Neuronal stem cell (in vitro differentiated cells): ENCODE measurements around the gene ALDH3A1.

Source experiments
- DNase-seq: peaks from one replicate; pipeline ENCODE4 v3.0.0-alpha.2; 2013; ENCODE audit warnings: low spot score
- H2AFZ ChIP-seq: one replicate; pipeline ENCODE4 v1.6.1; 2013; ENCODE audit warnings: mild to moderate bottlenecking, low read length, inconsistent platforms
- H2AK5ac ChIP-seq: 2 replicates; pipeline ENCODE4 v1.6.1; 2013; ENCODE audit warnings: low read depth, mild to moderate bottlenecking, inconsistent platforms, low read length, moderate library complexity, mixed read lengths
- H2BK120ac ChIP-seq: 2 replicates; pipeline ENCODE4 v1.6.1; 2013; ENCODE audit warnings: low read depth, mild to moderate bottlenecking, inconsistent platforms, low read length, moderate library complexity, mixed read lengths
- H2BK12ac ChIP-seq: one replicate; pipeline ENCODE4 v1.6.1; 2013; ENCODE audit warnings: low read length, inconsistent platforms
- H2BK15ac ChIP-seq: 2 replicates; pipeline ENCODE4 v1.6.1; 2013; ENCODE audit warnings: mild to moderate bottlenecking, low read length, inconsistent platforms, mixed read lengths
- H2BK5ac ChIP-seq: one replicate; pipeline ENCODE4 v1.6.1; 2013; ENCODE audit warnings: inconsistent platforms, mild to moderate bottlenecking, low read length, moderate library complexity
- H3K14ac ChIP-seq: one replicate; pipeline ENCODE4 v1.6.1; 2013; ENCODE audit warnings: low read length, inconsistent platforms
- H3K18ac ChIP-seq: 2 replicates; pipeline ENCODE4 v1.6.1; 2013; ENCODE audit warnings: low read length, inconsistent platforms
- H3K23ac ChIP-seq: 2 replicates; pipeline ENCODE4 v1.6.1; 2013; ENCODE audit warnings: low read depth, mild to moderate bottlenecking, mixed read lengths, low read length, inconsistent platforms; ENCODE audit not compliant: poor library complexity
- H3K27ac ChIP-seq: replicated peaks from 3 replicates; pipeline ENCODE4 v1.5.1; 2013; ENCODE audit warnings: low read length, inconsistent platforms
- H3K27me3 ChIP-seq, 3 experiments: 2 replicates each; pipeline ENCODE4 v1.6.1; 2013; ENCODE audit warnings: low read length in 3 of 3, mild to moderate bottlenecking in 2 of 3, inconsistent platforms in 1 of 3, low read depth in 1 of 3, mixed read lengths in 1 of 3, moderate library complexity in 1 of 3; ENCODE audit not compliant: control insufficient read depth in 3 of 3, insufficient read depth in 3 of 3
- H3K36me3 ChIP-seq, 2 donors: replicated peaks in 1 of 2; 2 replicates each; pipeline ENCODE4 v1.6.1; 2013; ENCODE audit warnings: low read length in 2 of 2; ENCODE audit not compliant: control insufficient read depth in 2 of 2, insufficient read depth in 2 of 2
- H3K4ac ChIP-seq: 2 replicates; pipeline ENCODE4 v1.6.1; 2013; ENCODE audit warnings: inconsistent platforms, mild to moderate bottlenecking, low read length, moderate library complexity
- H3K4me1 ChIP-seq, 2 donors: 1 replicate in 1 of 2; 2 replicates in 1 of 2; pipeline ENCODE4 v1.6.1; 2013; ENCODE audit warnings: low read length in 2 of 2, low read depth in 1 of 2; ENCODE audit not compliant: control insufficient read depth in 2 of 2, insufficient read depth in 1 of 2
- H3K4me2 ChIP-seq: one replicate; pipeline ENCODE4 v1.6.1; 2013; ENCODE audit warnings: mild to moderate bottlenecking, low read length, inconsistent platforms; ENCODE audit not compliant: insufficient read depth, poor library complexity, severe bottlenecking
- H3K4me3 ChIP-seq, 2 donors: 2 replicates each; pipeline ENCODE4 v1.5.1; 2013; ENCODE audit warnings: low read length in 2 of 2, mild to moderate bottlenecking in 2 of 2, inconsistent platforms in 1 of 2, moderate library complexity in 1 of 2
- H3K79me1 ChIP-seq: one replicate; pipeline ENCODE4 v1.6.1; 2013; ENCODE audit warnings: low read depth, mild to moderate bottlenecking, inconsistent platforms, low read length, moderate library complexity
- H3K9ac ChIP-seq: one replicate; pipeline ENCODE4 v1.6.1; 2013; ENCODE audit warnings: mild to moderate bottlenecking, low read depth, low read length, inconsistent platforms; ENCODE audit not compliant: poor library complexity
- H3K9me3 ChIP-seq, 2 donors: replicated peaks in 1 of 2; 2 replicates each; pipeline versions ENCODE3 to v1.6.1; 2013; ENCODE audit warnings: low read length in 2 of 2, mild to moderate bottlenecking in 2 of 2, inconsistent platforms in 1 of 2, low read depth in 1 of 2, mixed read lengths in 1 of 2, moderate library complexity in 1 of 2; ENCODE audit not compliant: control insufficient read depth in 2 of 2, insufficient read depth in 1 of 2
- H4K8ac ChIP-seq: one replicate; pipeline ENCODE4 v1.6.1; 2013; ENCODE audit warnings: low read depth, mild to moderate bottlenecking, inconsistent platforms, low read length, moderate library complexity
- H4K91ac ChIP-seq: one replicate; pipeline ENCODE4 v1.6.1; 2013; ENCODE audit warnings: low read length, low read depth, mild to moderate bottlenecking, inconsistent platforms; ENCODE audit not compliant: poor library complexity
- WGBS, 2 donors: extraction: QIAGEN DNeasy Blood & Tissue Kit; methylation state at CpG; one replicate each; pipeline ENCODE4 v1.1.7; 2013; ENCODE audit warnings: missing lambda C conversion rate in 2 of 2, mixed read lengths in 1 of 2; ENCODE audit not compliant: insufficient read length in 2 of 2, insufficient replicate concordance in 1 of 2; ENCODE audit errors: extremely low coverage in 2 of 2; 5-methylcytosine and 5-hydroxymethylcytosine counted together

The ALDH3A1 gene

DNA sequence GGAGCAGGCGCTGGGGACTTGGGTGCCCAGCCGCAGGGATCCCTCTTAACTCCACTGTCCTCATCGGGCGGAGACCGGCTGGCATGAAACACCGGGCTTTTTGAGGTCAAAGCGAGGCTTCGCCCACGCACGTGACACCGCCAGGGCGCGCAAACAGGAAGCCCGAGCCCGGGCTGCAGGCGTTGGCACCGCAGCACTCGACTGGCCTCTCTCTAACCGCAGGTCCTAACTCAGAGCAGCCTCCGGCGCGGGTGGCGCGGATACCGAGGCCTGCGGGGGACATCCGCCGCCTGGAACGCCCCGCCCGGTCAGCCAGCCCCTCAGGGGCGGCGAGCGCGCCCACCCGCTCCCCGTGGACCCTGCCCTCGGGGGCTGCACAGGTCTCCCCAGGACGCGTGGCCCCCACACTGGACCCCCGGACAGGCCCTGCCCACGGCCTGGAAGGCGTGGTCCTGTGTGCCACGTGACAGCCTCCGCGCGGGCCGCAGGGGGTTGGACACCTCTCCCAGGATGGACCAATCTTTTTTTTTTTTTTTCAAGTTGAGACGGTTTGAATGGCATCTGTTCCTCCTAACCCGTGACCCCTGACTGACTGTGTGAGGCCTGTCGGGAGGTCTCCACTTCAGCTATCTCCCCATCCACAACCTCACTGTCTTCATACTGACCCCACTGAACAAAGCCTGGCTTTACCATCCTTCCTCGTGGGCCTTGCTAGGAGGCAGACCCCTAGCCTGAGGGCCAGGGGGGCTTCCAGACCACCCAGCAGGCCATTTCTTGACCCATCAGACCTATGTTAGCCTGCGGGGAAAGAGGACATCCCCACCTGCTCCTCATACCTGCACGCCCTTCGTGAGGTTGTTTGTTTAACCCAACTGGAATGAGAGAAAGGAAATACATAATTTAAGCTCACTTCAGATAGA is 23.3 kb downstream of the ALDH3A1 start:
- Histone ChIP-seq H4K91ac (no peak overlapping the region), H3K14ac (no peak overlapping the region), H3K23ac (no peak overlapping the region), H2BK15ac (no peak overlapping the region), H2BK12ac (no peak overlapping the region), H3K4me1 (peaks cover 0 to 8% of the 10 kb centered on the region in 2 donors), H3K36me3 (no peaks in the 10 kb centered on the region), H3K4ac (no peak overlapping the region), H3K27me3 (peaks cover 0 to 3% (median 0%) of the 10 kb centered on the region in 3 experiments), H4K8ac (no peak overlapping the region), H2BK120ac (peak overlapping the region; percentile 28), H3K4me3 (no peak overlapping the region), H2BK5ac (peak overlapping the region; percentile 4), H3K18ac (peak overlapping the region; percentile 28), H2AFZ (no peak overlapping the region), H2AK5ac (peak overlapping the region; percentile 87), H3K27ac (no peak overlapping the region), H3K79me1 (no peaks in the 10 kb centered on the region), H3K9me3 (no peaks in the 10 kb centered on the region), H3K9ac (no peak overlapping the region), H3K4me2 (no peak overlapping the region)
- WGBS, 2 donors: no CpG with 5 or more reads among the region's 55 CpGs
- no peak for DNase-seq

DNA sequence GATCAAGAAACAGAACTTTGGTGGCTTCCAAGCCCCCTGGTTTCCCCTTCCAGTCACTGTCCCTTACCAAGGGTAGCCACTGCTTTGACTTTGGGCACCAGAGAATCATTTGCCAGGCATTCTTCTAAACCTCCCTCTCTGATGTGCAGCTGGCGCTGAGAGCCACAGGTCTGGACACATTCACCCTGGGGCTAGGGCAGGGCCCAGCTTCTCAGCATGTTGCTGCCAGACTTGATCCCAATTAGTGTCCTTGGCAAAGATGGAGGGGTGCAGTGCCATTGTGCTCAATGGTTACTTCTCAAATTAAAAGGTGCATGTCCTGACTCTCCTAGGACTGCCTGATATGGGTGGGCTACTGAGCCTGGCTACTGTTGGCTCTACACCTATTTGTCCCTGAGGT is 24.1 kb downstream of the ALDH3A1 start:
- Histone ChIP-seq H3K14ac (no peak overlapping the region), H2AFZ (no peak overlapping the region), H3K36me3 (no peaks in the 10 kb centered on the region), H3K4me3 (no peak overlapping the region), H3K18ac (peak overlapping the region; percentile 12), H2BK5ac (no peak overlapping the region), H3K9me3 (no peaks in the 10 kb centered on the region), H3K4ac (no peak overlapping the region), H3K27ac (no peak overlapping the region), H4K8ac (no peak overlapping the region), H2BK120ac (no peak overlapping the region), H3K4me1 (peaks cover 0 to 8% of the 10 kb centered on the region in 2 donors), H3K9ac (no peak overlapping the region), H2BK15ac (no peak overlapping the region), H3K27me3 (peaks cover 0 to 8% (median 0%) of the 10 kb centered on the region in 3 experiments), H3K4me2 (no peak overlapping the region), H2BK12ac (no peak overlapping the region), H3K79me1 (no peaks in the 10 kb centered on the region), H3K23ac (no peak overlapping the region), H2AK5ac (peak overlapping the region; percentile 2), H4K91ac (no peak overlapping the region)
- DNase-seq: no peak
- no CpG with 5 or more reads among the region's 1 CpG for WGBS, 2 donors

DNA sequence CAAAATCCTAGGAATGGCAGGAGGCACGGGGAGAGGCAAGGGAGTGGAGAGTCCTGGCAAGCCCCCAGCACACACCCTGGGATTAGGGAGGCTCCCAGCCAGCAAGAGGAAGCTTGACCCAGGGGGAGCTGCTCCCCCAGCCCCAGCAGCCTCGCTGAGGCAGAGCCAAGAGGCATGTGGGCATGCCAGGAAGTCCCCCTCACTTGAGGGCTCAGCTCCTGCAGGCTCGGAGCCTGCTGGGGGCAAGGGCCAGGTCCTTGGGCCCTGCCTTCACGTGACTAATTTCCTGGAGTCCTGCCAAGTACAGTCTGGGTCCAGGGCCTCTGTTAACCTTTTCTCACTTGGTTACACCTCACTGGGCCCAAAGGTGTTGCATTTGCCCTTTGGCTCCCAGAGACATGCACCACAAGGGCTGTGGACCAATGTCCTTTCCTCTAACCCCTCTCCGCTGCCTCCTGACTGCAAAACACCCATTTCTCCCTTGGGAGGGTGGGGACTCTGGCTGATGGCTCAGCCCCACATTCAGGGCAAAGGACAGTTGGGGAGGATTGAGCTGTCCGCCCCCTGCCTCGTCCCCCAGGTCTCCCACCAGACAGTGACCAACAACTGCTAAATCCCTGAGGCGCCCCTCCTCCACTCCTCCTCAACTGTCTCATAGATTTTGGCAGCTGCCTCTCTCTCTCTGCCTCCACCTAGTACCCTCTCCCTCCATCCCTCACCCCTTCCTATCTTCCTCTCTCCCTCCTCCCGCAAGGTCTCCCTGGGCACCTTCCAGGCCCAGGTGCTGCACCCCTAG is 27.3 kb downstream of the ALDH3A1 start:
- Histone ChIP-seq H3K4me2 (no peak overlapping the region), H2BK120ac (no peak overlapping the region), H2BK12ac (no peak overlapping the region), H3K36me3 (no peaks in the 10 kb centered on the region), H3K27ac (no peak overlapping the region), H3K9ac (no peak overlapping the region), H2AK5ac (peak overlapping the region; percentile 23), H3K9me3 (no peaks in the 10 kb centered on the region), H3K4ac (no peak overlapping the region), H3K27me3 (peaks cover 0 to 20% (median 0%) of the 10 kb centered on the region in 3 experiments), H3K23ac (peak overlapping the region; percentile 52), H4K8ac (no peak overlapping the region), H3K79me1 (peaks cover 2% of the 10 kb centered on the region), H2AFZ (peak overlapping the region; percentile 15), H2BK5ac (peak overlapping the region; percentile 62), H3K14ac (peak overlapping the region; percentile 63), H4K91ac (no peak overlapping the region), H2BK15ac (peak overlapping the region; percentile 43), H3K4me3 (no peak overlapping the region), H3K4me1 (peaks cover 3 to 33% of the 10 kb centered on the region in 2 donors), H3K18ac (peak overlapping the region; percentile 54)
- whole genome bisulfite sequencing, 2 donors: no CpG with 5 or more reads among the region's 9 CpGs
- DNase-seq: no peak

DNA sequence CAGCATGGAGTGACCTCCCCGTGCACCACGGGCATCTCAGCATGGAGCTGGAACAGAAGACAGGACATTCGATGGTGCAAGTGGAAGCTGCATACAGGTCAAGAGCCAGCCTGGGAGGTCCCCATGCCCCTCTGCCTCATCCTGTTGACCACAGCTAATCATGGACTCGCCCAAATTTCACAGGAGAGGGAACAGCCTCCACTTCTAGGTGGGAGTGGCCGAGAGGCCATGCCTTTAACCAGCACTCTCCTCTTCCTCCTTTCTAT is 28.0 kb downstream of the ALDH3A1 start:
- no peak overlapping the region for H4K91ac ChIP-seq
- H3K23ac ChIP-seq: peak overlapping the region; percentile 61
- H2BK120ac ChIP-seq: peak overlapping the region; percentile 42
- H3K18ac ChIP-seq: peak overlapping the region; percentile 36
- H3K79me1 ChIP-seq: peaks cover 2% of the 10 kb centered on the region
- peaks cover 0 to 20% (median 0%) of the 10 kb centered on the region in 3 experiments for H3K27me3 ChIP-seq
- H2BK15ac ChIP-seq: no peak overlapping the region
- H3K27ac ChIP-seq: no peak overlapping the region
- H2AFZ ChIP-seq: no peak overlapping the region
- no peak overlapping the region for H3K4ac ChIP-seq
- H3K14ac ChIP-seq: peak overlapping the region; percentile 95
- no CpG with 5 or more reads among the region's 5 CpGs for WGBS, 2 donors
- no peak overlapping the region for H3K4me2 ChIP-seq
- peak overlapping the region; percentile 62 for H2BK5ac ChIP-seq
- no peak for DNase-seq
- peaks cover 3 to 33% of the 10 kb centered on the region in 2 donors for H3K4me1 ChIP-seq
- no peak overlapping the region for H3K9ac ChIP-seq
- no peak overlapping the region for H3K4me3 ChIP-seq
- H3K9me3 ChIP-seq: no peaks in the 10 kb centered on the region
- H4K8ac ChIP-seq: peak overlapping the region; percentile 53
- H2BK12ac ChIP-seq: peak overlapping the region; percentile 61
- H2AK5ac ChIP-seq: peak overlapping the region; percentile 60
- no peaks in the 10 kb centered on the region for H3K36me3 ChIP-seq
